Skeletal muscle cell (primary cell): ENCODE data around the gene IL1RAP.

Experiments used
- DNase-seq: peaks from one replicate; pipeline ENCODE4 v3.0.0-alpha.2; 2010; ENCODE audit warnings: low read depth
- H3K4me3 ChIP-seq: 2 replicates; pipeline ENCODE4 v1.5.1; 2011; ENCODE audit warnings: low read depth, mild to moderate bottlenecking, control low read depth, low read length, moderate library complexity

IL1RAP gene

GRCh38 chr3:190537146-190537545 lies 23.3 kb downstream of the IL1RAP start:
- no peak for DNase-seq
- H3K4me3 ChIP-seq = no peak overlapping the region

GRCh38 chr3:190538288-190538687 lies 24.4 kb downstream of the IL1RAP start:
- no peak for DNase-seq

GRCh38 chr3:190539526-190539925 lies 25.6 kb downstream of the IL1RAP start:
- no peak overlapping the region for H3K4me3 ChIP-seq

More at GRCh38 chr3:190538288-190538687, 24.4 kb downstream of the IL1RAP start:
- H3K4me3 ChIP-seq = no peak overlapping the region

GRCh38 chr3:190541008-190541407 lies 27.1 kb downstream of the IL1RAP start:
- DNase-seq = no peak
- no peak overlapping the region for H3K4me3 ChIP-seq

More at GRCh38 chr3:190539526-190539925, 25.6 kb downstream of the IL1RAP start:
- DNase-seq = no peak

- H3K4me3 ChIP-seq = no peak overlapping the region
- no peak for DNase-seq
These were observed 27.7 kb downstream of the IL1RAP start for GRCh38 chr3:190541560-190541959.

GRCh38 chr3:190542846-190543245 lies 29.0 kb downstream of the IL1RAP start:
- no peak overlapping the region for H3K4me3 ChIP-seq
- no peak for DNase-seq

- DNase-seq = no peak
- H3K4me3 ChIP-seq = no peak overlapping the region
These were observed 29.8 kb downstream of the IL1RAP start for GRCh38 chr3:190543671-190544070.

GRCh38 chr3:190545191-190545590 lies 31.3 kb downstream of the IL1RAP start:
- no peak overlapping the region for H3K4me3 ChIP-seq
- no peak for DNase-seq

- DNase-seq = no peak
These were observed 33.1 kb downstream of the IL1RAP start for GRCh38 chr3:190546881-190547510.

GRCh38 chr3:190548031-190548656 lies 34.3 kb downstream of the IL1RAP start:
- no peak overlapping the region for H3K4me3 ChIP-seq
- DNase-seq = no peak

More at GRCh38 chr3:190546881-190547510, 33.1 kb downstream of the IL1RAP start:
- H3K4me3 ChIP-seq = no peak overlapping the region

GRCh38 chr3:190552021-190552420 lies 38.1 kb downstream of the IL1RAP start:
- no peak overlapping the region for H3K4me3 ChIP-seq
- no peak for DNase-seq

GRCh38 chr3:190552969-190553759 lies 39.3 kb downstream of the IL1RAP start:
- no peak overlapping the region for H3K4me3 ChIP-seq
- DNase-seq = no peak

GRCh38 chr3:190554197-190554596 lies 40.3 kb downstream of the IL1RAP start:
- DNase-seq = no peak
- H3K4me3 ChIP-seq = no peak overlapping the region

GRCh38 chr3:190556351-190556750 lies 42.5 kb downstream of the IL1RAP start:
- no peak for DNase-seq
- H3K4me3 ChIP-seq = no peak overlapping the region

- DNase-seq = no peak
- H3K4me3 ChIP-seq = no peak overlapping the region
These were observed 43.4 kb downstream of the IL1RAP start for GRCh38 chr3:190557296-190557695.

- no peak for DNase-seq
- no peak overlapping the region for H3K4me3 ChIP-seq
These were observed 44.4 kb downstream of the IL1RAP start for GRCh38 chr3:190558316-190558715.

- H3K4me3 ChIP-seq = no peak overlapping the region
- DNase-seq = no peak
These were observed 44.9 kb downstream of the IL1RAP start for GRCh38 chr3:190558796-190559195.

- DNase-seq = no peak
- no peak overlapping the region for H3K4me3 ChIP-seq
These were observed 46.4 kb downstream of the IL1RAP start for GRCh38 chr3:190560013-190560895.

GRCh38 chr3:190562866-190563510 lies 49.1 kb downstream of the IL1RAP start:
- no peak overlapping the region for H3K4me3 ChIP-seq
- no peak for DNase-seq
